Stimulated activated CD4-positive, alpha-beta T cell treated with anti-CD3 and anti-CD28 coated beads, Interleukin-12 subunit alpha, Interleukin-12 subunit beta, amount 100 ng/mL, for 48 hours (primary cell): Measurements from ENCODE around the gene ATP2B2.
A peak's percentile ranks its signal among the peaks of the same experiment; 100 is the strongest.

ENCODE experiments used
- DNase-seq, 3 donors: peaks; one replicate each; pipeline ENCODE4 v3.0.0-alpha.2; 2020; ENCODE audit warnings: low read depth in 2 of 3, low spot score in 1 of 3

The ATP2B2 gene

GRCh38 chr3:10347648-10348403 is 157.6 kb downstream of the ATP2B2 start:
- DNase-seq = no peak

GRCh38 chr3:10345911-10346310 is 159.5 kb downstream of the ATP2B2 start:
- no peak for DNase-seq

- DNase-seq = no peak
Observed at GRCh38 chr3:10344944-10345575, 160.3 kb downstream of the ATP2B2 start.

DNA sequence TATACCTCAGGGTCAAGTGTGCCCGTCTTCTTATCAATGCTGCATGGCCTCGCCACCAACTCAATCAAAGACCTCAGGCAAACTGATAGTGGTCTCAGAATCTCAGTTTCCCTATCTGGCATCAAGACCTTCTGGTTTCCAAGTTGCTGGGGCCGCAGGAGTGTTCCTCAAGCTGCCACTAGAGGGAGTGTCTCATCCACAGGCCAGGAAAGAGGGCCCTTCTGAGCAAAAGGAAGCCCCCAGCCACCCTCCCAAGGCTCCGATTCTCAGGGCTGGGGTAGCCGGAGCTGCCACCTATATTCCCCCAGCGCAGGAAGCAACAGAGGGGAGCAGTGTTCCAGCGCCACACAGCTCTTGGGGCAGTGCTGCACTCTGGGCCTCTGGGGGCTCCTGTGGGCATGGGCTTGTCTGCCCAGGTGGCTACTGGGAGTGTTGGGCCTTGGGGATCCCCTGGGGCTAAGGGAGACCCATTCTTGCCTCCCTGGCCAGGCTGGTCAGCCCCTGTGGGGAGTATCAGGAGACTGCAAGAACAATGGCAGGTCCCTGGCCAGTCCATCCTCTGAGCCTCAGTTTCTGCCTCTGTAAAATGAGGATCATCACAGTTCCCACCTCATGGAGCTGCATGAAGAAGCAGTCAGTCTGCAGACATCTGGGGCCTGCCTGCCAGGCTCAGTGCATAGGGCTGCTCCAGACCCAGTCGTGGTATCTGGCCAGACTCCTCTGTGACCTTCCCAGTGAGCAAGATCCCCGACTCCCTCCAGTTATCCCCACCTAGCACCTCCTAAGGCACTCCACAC is 161.0 kb downstream of the ATP2B2 start:
- DNase-seq = peak; percentile 30 to 64 (median 31)

- DNase-seq = no peak
Observed at GRCh38 chr3:10343526-10343925, 161.9 kb downstream of the ATP2B2 start.

GRCh38 chr3:10342781-10343180 is 162.6 kb downstream of the ATP2B2 start:
- no peak for DNase-seq

DNA sequence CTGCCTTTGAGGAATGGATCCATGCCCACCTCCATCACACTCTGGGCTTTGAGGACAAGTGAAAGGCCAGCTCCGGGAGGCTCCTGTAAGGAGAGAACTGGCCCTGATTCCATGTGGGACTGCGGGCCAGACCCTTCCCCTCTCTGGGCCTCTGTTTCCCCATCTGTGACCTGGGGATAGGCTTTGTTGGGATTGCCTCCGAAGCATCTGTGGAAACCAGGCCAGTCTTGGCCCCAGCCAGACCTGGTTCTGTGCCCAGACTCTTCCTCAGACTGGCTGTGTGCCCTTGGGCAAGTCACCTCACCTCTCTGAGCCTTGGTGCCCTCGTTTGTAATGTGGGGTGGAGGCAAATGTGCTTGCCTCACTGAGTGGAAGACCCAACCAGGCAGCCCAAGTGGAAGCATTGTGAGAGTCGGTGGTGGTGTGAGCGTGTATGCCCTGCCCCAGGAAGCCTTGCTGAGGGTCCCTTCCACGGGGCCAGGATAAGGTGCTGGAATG is 163.4 kb downstream of the ATP2B2 start:
- DNase-seq = no peak

- no peak for DNase-seq
Observed at GRCh38 chr3:10340476-10340875, 164.9 kb downstream of the ATP2B2 start.

- no peak for DNase-seq
Observed at GRCh38 chr3:10340046-10340445, 165.3 kb downstream of the ATP2B2 start.

DNA sequence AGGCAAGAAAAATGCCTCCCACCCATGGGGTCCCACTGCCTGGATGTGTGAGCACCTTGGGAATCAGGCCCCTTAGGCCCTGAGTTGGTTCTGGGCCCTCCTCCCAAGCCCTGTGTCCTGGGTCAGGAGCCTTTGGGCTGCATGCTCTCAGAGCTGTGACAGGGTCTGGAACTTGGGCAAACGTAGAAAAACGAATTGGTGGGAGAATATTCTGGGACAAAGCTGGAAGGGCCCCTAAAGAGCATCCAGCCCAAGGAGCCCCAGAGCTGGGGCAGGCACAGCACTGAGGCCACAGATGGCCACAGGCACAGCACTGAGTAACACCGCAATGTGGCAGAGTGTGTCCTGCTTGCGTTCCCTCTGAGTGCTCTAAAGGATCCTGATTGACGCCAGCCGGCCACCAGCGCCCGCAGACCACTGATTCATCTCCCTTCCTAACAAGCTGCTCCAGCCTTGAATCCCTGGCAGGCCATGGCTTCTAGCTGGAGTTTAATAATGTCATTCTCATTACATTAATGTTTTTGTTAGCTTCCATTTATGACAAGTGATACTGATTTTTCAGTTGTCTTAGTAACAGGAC is 165.9 kb downstream of the ATP2B2 start:
- DNase-seq = no peak

DNA sequence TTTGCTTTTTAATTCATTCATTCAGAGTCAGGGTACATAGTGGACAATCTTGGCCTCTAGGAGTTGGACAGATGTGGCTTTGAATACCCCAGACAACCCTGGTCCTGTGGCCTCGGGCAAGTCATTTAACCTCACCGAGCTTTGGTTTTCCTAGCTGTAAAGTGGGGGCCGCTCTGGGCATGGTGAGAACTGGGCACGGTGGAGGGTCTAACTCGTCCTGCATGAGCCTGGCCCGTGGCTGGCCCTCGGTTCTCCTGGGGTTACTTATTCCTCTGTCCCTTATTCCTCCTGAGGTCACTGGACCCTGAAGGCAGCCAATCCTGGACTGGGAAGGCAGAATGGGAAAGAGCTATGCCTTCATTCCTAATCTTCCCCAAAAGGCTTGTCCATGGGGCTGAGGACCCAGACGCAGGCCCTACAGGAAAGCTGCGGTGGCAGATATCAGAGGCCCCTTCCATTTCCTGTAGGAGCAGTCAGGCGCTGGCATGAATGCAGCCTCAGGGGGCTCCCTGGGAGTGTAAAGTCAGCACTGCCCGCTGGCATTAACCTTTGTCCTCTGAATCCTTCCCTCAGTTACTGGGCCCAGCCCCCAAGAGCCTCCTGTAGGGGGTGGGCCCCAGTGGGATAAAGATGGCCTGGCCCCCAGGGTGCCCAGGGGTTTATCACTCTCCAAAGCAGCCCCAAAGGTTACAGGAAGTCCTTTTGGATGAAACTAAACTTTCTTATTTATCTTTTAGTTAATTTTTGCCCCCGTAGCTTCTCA is 166.6 kb downstream of the ATP2B2 start:
- no peak for DNase-seq

- no peak for DNase-seq
Observed at GRCh38 chr3:10338164-10338470, 167.3 kb downstream of the ATP2B2 start.

- no peak for DNase-seq
Observed at GRCh38 chr3:10337323-10338163, 167.8 kb downstream of the ATP2B2 start.

DNA sequence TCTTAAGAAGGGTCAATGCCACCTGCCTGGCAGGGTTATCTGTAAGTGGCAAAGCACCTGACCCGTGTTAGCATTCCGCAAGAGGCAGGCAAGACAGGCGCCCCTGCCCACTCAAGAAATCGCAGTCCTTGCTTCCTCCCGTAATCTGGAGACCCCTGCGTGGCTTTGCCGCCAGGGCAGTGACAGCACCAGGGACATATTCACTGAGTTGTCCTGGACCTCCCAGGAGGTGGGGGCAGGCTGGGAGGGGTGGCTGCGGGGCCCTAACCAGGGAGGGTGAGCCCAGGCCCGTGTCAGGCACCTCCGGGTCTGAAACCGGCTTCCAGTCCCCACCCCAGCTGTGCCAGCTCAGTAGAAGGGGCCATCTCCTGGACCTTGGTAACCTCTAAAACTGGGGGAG is 168.6 kb downstream of the ATP2B2 start:
- DNase-seq = no peak

DNA sequence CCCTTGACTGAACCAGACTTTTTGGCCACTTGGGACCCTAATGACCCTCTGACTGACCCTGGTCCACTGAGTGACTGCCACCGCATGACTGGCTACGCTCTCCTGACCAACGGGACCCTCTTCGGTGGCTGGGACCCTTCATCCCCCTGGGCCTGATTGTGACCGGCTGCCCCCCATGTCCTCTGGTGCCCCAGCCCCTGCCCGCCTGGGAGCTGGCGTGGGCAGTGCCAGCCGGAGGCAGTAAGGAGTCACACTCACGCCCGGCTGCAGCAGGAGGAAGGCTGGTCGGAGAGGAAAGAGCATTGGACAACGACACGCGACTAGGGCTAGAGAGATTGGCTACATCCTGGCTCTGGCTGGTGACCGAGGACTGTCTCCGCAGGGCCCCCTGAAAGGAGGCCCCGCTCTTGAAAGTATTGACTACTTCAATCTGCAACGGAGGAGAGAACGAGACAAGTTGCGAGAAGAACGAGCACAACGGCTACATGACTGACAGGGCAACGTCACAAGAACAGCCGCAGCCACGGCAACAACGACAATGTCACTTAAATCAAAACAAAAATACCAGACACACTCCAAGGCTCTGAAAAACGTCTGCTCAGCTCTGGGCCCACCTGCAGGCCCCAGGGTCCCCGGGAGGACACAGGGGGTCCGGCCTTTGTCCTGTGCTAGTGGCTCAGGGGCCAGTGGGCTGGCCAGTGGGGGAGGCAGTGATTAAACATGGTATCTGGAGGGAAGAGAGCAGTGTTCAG is 169.3 kb downstream of the ATP2B2 start:
- DNase-seq = no peak

- DNase-seq = no peak
Observed at GRCh38 chr3:10335190-10335738, 170.1 kb downstream of the ATP2B2 start.

- no peak for DNase-seq
Observed at GRCh38 chr3:10334459-10334858, 170.9 kb downstream of the ATP2B2 start.

- DNase-seq = no peak
Observed at GRCh38 chr3:10334042-10334441, 171.3 kb downstream of the ATP2B2 start.

DNA sequence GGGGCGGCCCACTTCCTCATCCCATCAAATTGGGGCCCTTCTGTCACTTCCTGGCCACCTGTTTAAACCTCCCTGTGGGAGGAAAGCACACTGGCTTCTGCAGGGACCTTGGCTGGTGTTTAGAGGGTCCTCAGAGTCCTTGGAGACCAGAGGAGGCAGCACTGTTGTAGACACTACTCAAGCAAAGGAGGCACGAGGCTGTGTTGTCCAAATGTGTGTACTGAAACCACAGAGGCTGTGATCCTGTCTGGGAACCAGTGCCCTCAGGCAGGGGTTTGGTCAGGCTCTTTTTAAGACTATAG is 172.1 kb downstream of the ATP2B2 start:
- no peak for DNase-seq
